ENCODE results near the gene MAN1A1.

DNA sequence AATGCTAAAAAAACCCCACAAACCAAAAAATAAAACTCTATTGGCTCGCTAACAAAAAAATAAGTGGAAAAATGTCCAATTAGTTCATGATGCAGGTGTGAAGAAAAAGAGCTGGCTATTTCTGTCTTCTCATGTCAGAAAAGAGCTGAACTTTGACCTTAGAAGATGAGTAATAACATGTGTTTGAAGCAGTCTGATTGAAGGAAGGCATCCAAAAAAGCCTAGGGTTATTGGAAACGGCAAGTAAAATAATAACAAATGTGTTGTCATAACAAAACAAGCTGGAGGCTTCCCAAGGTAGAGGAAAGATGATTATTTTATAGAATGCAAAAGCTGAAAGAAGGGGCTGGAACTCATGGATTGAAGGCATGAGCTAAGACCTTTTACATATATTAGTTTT, 176.7 kb downstream of the MAN1A1 start:
- TF ChIP-seq CTCF (IDR thresholded peaks at IDR 0.05; ENCODE audit: control extremely low read depth in 1 of 3, insufficient read depth in 1 of 3, low read depth in 1 of 3, low read length in 3 of 3) (no peak), CREB1 (IDR thresholded peaks at IDR 0.05) (no peak)
